IMR-90 (cell line): ENCODE data around the gene ESRRB.

Experiments
- CHD1 ChIP-seq: IDR thresholded peaks from 2 replicates; pipeline ENCODE4 v1.6.1; 2012; ENCODE audit warnings: low read depth, low read length, improper control_type of control experiment
- FOS ChIP-seq: fragments of 150-350 bp; IDR thresholded peaks from 2 replicates; pipeline ENCODE4 v1.6.1; 2016; ENCODE audit warnings: low read depth, low read length
- MAFK ChIP-seq: IDR thresholded peaks from 2 replicates; pipeline ENCODE4 v1.6.1; 2012; ENCODE audit warnings: low read depth, low read length, improper control_type of control experiment
- MXI1 ChIP-seq: IDR thresholded peaks from 2 replicates; pipeline ENCODE4 v1.6.1; 2012; ENCODE audit warnings: low read depth, mild to moderate bottlenecking, low read length, moderate library complexity, borderline replicate concordance
- NFE2L2 ChIP-seq: fragments of 150-350 bp; IDR thresholded peaks from 2 replicates; pipeline ENCODE4 v1.6.1; 2016; ENCODE audit warnings: low read depth, mild to moderate bottlenecking, low read length
- POLR2A ChIP-seq: IDR thresholded peaks from 2 replicates; pipeline ENCODE4 v1.6.1; 2012; ENCODE audit warnings: mild to moderate bottlenecking, low read depth, low read length
- RAD21 ChIP-seq: IDR thresholded peaks from 2 replicates; pipeline ENCODE4 v1.6.1; 2012; ENCODE audit warnings: low read length, improper control_type of control experiment
- RCOR1 ChIP-seq: IDR thresholded peaks from 2 replicates; pipeline ENCODE4 v1.6.1; 2012; ENCODE audit warnings: mild to moderate bottlenecking, low read length, improper control_type of control experiment; ENCODE audit not compliant: insufficient replicate concordance
- RFX5 ChIP-seq: IDR thresholded peaks from 2 replicates; pipeline ENCODE4 v1.8.0; 2012; ENCODE audit warnings: low read depth, mild to moderate bottlenecking, low read length, moderate library complexity
- TF ChIP-seq, protein P1 (sequence below): conservative IDR thresholded peaks from 2 replicates; pipeline ENCODE4 v1.5.1; 2012; ENCODE audit warnings: mild to moderate bottlenecking, low read depth, low read length, improper control_type of control experiment
- TF ChIP-seq, protein P2 (sequence below): fragments of 150-350 bp; IDR thresholded peaks from 2 replicates; pipeline ENCODE4 v1.6.1; 2017; ENCODE audit warnings: mild to moderate bottlenecking, antibody characterized with exemption, low read length, low read depth
- TF ChIP-seq, protein P3 (sequence below): fragments of 150-350 bp; IDR thresholded peaks from 2 replicates; pipeline ENCODE4 v1.6.1; 2016; ENCODE audit warnings: low read depth, mild to moderate bottlenecking, low read length, moderate library complexity, borderline replicate concordance

- TF ChIP-seq, protein P1, sequence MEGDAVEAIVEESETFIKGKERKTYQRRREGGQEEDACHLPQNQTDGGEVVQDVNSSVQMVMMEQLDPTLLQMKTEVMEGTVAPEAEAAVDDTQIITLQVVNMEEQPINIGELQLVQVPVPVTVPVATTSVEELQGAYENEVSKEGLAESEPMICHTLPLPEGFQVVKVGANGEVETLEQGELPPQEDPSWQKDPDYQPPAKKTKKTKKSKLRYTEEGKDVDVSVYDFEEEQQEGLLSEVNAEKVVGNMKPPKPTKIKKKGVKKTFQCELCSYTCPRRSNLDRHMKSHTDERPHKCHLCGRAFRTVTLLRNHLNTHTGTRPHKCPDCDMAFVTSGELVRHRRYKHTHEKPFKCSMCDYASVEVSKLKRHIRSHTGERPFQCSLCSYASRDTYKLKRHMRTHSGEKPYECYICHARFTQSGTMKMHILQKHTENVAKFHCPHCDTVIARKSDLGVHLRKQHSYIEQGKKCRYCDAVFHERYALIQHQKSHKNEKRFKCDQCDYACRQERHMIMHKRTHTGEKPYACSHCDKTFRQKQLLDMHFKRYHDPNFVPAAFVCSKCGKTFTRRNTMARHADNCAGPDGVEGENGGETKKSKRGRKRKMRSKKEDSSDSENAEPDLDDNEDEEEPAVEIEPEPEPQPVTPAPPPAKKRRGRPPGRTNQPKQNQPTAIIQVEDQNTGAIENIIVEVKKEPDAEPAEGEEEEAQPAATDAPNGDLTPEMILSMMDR: no peak
- TF ChIP-seq POLR2A: no peak
- no peak for TF ChIP-seq MXI1
- TF ChIP-seq MAFK: no peak
- TF ChIP-seq CHD1: no peak
- TF ChIP-seq NFE2L2: no peak
- TF ChIP-seq, protein P2, sequence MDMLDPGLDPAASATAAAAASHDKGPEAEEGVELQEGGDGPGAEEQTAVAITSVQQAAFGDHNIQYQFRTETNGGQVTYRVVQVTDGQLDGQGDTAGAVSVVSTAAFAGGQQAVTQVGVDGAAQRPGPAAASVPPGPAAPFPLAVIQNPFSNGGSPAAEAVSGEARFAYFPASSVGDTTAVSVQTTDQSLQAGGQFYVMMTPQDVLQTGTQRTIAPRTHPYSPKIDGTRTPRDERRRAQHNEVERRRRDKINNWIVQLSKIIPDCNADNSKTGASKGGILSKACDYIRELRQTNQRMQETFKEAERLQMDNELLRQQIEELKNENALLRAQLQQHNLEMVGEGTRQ: no peak
- no peak for TF ChIP-seq RFX5
- TF ChIP-seq, protein P3, sequence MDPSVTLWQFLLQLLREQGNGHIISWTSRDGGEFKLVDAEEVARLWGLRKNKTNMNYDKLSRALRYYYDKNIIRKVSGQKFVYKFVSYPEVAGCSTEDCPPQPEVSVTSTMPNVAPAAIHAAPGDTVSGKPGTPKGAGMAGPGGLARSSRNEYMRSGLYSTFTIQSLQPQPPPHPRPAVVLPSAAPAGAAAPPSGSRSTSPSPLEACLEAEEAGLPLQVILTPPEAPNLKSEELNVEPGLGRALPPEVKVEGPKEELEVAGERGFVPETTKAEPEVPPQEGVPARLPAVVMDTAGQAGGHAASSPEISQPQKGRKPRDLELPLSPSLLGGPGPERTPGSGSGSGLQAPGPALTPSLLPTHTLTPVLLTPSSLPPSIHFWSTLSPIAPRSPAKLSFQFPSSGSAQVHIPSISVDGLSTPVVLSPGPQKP: no peak
- no peak for TF ChIP-seq RCOR1
- no peak for TF ChIP-seq RAD21
- TF ChIP-seq FOS: no peak
Observed at GRCh38 chr14:76334316-76334715, 41.6 kb upstream of the ESRRB start.
